Right kidney (tissue), 1 donor: Measurements from ENCODE around the gene AHDC1.

Experiments used
- DNase-seq: peaks from one replicate; pipeline ENCODE4 v3.0.0-alpha.2; 2016

The AHDC1 gene

GRCh38 chr1:27487966-27488884 is 115.7 kb downstream of the AHDC1 start:
- peak; percentile 32 for DNase-seq

GRCh38 chr1:27485363-27485762 is 118.6 kb downstream of the AHDC1 start:
- DNase-seq, result no peak
